ENCODE measurements around the gene VWCE.

DNA sequence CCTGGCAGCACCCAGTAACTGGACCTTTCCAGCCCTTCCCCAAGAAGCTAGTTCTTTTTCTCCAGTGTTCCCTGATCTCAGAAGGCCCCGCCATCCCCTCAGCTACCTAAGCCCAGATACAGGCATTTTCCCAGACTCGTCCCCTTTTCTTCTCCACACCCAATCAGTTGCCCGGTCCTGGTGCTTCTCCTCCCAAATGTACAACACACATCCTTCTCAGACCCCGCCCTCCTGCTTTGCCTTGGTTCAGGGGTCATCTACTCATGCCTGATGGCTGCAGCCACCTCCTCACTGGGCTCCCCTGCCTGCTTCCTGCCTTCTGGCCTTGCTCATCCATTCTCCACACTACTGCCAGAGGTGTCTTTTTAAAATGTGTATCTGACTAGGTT lies 44.4 kb upstream of the VWCE start:
- TF ChIP-seq POLR2A (IDR thresholded peaks at IDR 0.05): no peak
- TF ChIP-seq, protein P1, sequence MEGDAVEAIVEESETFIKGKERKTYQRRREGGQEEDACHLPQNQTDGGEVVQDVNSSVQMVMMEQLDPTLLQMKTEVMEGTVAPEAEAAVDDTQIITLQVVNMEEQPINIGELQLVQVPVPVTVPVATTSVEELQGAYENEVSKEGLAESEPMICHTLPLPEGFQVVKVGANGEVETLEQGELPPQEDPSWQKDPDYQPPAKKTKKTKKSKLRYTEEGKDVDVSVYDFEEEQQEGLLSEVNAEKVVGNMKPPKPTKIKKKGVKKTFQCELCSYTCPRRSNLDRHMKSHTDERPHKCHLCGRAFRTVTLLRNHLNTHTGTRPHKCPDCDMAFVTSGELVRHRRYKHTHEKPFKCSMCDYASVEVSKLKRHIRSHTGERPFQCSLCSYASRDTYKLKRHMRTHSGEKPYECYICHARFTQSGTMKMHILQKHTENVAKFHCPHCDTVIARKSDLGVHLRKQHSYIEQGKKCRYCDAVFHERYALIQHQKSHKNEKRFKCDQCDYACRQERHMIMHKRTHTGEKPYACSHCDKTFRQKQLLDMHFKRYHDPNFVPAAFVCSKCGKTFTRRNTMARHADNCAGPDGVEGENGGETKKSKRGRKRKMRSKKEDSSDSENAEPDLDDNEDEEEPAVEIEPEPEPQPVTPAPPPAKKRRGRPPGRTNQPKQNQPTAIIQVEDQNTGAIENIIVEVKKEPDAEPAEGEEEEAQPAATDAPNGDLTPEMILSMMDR (IDR thresholded peaks at IDR 0.05): no peak
